Activated T-cell treated with anti-CD3 and anti-CD28 coated beads, Interleukin-2, amount 50 U/mL, for 24 hours (primary cell): ENCODE data around the gene RIOX2.
"Not testable (repeated sequence)": the region's sequence is repeated elsewhere in the genome, so short reads cannot be mapped to it uniquely, and the experiment has no call there.

ENCODE experiments used
- DNase-seq: peaks from one replicate; pipeline ENCODE4 v3.0.0-alpha.2; 2020
- H3K27ac Mint-ChIP-seq: 2 replicates; pipeline ENCODE4 v1.8.0; 2020; ENCODE audit warnings: mild to moderate bottlenecking, mixed read lengths
- H3K27me3 Mint-ChIP-seq: 2 replicates; pipeline ENCODE4 v1.8.0; 2020; ENCODE audit warnings: mixed read lengths
- H3K36me3 Mint-ChIP-seq: 2 replicates; pipeline ENCODE4 v1.8.0; 2020; ENCODE audit warnings: low read depth, mixed read lengths
- H3K4me1 Mint-ChIP-seq: 2 replicates; pipeline ENCODE4 v1.8.0; 2020; ENCODE audit warnings: low read depth, mixed read lengths
- H3K4me3 Mint-ChIP-seq: 2 replicates; pipeline ENCODE4 v1.8.0; 2020; ENCODE audit warnings: mild to moderate bottlenecking, moderate library complexity, mixed read lengths
- H3K9me3 Mint-ChIP-seq: 2 replicates; pipeline ENCODE4 v1.8.0; 2020; ENCODE audit warnings: mixed read lengths

Gene RIOX2

DNA sequence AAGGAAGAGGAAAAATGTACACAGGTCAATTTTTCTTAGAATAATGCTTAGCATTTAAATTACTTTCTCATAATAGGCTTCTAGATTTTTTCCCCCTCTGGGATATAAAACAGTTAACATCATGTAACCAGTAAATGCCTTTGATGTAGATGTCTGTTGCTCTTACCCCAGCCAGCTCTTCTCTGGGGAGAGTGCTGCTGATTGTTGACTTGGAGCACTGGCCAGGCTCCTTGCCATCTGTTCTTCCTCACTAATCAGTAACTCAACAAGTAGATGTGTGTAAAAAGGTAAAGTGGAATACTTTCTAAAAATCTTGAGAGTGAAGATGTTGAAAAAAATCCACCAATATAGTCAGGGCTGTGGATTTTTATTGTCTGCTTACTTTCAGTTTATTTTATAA lies 42.2 kb downstream of the RIOX2 start:
- H3K4me3 Mint-ChIP-seq: no peak overlapping the region
- no peak for DNase-seq
- H3K27me3 Mint-ChIP-seq: no peaks in the 10 kb centered on the region
- H3K9me3 Mint-ChIP-seq: no peaks in the 10 kb centered on the region
- peaks cover 15% of the 10 kb centered on the region for H3K36me3 Mint-ChIP-seq
- no peak overlapping the region for H3K27ac Mint-ChIP-seq
- peaks cover 4% of the 10 kb centered on the region for H3K4me1 Mint-ChIP-seq

DNA sequence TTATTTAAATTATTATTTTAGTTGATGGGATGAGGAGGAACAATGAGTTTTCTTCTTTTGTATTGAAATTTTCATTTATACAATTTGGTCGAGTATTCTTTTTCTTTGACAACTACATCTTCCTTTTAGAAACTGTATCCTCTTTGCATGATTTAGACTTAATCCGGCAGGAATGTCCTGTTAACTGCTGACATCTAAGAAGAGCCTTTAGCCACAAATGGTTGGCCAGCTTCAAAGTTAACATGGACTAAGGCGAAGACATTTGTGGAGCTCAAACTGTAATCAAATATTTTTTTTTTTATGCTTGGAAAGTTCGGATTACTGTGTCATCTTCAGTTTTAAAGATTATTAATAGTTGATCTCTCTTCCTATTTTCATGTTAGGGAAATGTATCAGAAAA lies 43.2 kb downstream of the RIOX2 start:
- Mint-ChIP-seq H3K27ac (no peak overlapping the region), H3K36me3 (peaks cover 17% of the 10 kb centered on the region), H3K4me1 (no peaks in the 10 kb centered on the region), H3K4me3 (no peak overlapping the region), H3K27me3 (no peaks in the 10 kb centered on the region), H3K9me3 (no peaks in the 10 kb centered on the region)
- DNase-seq: no peak

DNA sequence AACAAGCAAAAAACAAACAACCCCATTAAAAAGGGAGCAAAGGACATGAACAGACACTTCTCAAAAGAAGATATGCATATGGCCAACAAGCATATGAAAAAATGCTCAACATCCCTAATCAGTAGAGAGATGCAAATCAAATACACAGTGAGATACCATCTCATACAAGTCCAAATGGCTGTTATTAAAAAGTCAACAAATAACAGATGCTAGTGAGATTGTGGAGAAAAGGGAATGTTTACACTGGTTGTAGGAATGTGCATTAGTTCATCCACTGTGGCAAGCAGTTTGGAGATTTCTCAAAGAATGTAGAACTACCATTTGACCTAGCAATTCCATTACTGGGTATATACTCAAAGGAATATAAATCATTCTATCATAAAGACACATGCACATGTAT lies 44.5 kb downstream of the RIOX2 start:
- no peaks in the 10 kb centered on the region for H3K4me1 Mint-ChIP-seq
- H3K27ac Mint-ChIP-seq: no peak overlapping the region

DNA sequence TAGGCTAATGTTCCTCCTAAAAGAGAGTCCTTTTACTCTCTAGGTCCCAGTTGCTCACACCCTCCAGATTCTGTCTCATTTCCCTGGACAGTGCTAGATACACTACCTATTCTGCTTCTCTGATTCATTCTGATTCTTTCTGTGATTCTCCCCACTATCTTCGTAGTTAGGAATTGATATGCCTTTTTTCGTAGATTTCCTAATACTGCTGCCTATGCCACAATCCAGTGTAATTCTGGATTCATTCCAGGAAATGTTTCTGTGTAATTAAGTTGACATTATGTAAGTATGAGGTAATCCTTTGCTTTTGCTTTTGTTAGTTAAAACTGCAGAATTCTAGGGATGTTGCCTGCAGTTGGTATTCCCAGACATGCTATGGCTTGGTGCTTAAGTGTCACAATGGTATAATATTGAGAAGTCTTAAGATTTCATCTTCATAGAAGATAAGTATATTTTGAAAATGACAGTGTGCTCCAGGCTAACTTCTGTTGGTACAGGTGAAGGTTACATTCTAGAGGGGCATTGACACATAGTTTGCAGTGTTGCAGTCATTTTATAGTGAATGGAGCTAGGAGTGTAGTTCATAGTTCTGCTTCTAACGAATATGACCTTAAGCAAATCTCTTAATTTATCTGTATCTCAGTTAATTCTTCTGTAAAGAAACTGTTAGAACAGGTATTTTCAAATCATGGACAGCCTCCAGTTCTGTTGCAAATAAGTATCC lies 54.3 kb downstream of the RIOX2 start:
- no peak overlapping the region for H3K4me3 Mint-ChIP-seq
- DNase-seq: no peak
- peaks cover 60% of the 10 kb centered on the region for H3K36me3 Mint-ChIP-seq
- no peak overlapping the region for H3K27ac Mint-ChIP-seq
- H3K27me3 Mint-ChIP-seq: no peaks in the 10 kb centered on the region
- no peaks in the 10 kb centered on the region for H3K9me3 Mint-ChIP-seq
- peaks cover 8% of the 10 kb centered on the region for H3K4me1 Mint-ChIP-seq

More for the DNA sequence above, 44.5 kb downstream of the RIOX2 start:
- peaks cover 19% of the 10 kb centered on the region for H3K36me3 Mint-ChIP-seq
- H3K27me3 Mint-ChIP-seq: no peaks in the 10 kb centered on the region
- DNase-seq: no peak
- no peaks in the 10 kb centered on the region for H3K9me3 Mint-ChIP-seq
- H3K4me3 Mint-ChIP-seq: no peak overlapping the region

DNA sequence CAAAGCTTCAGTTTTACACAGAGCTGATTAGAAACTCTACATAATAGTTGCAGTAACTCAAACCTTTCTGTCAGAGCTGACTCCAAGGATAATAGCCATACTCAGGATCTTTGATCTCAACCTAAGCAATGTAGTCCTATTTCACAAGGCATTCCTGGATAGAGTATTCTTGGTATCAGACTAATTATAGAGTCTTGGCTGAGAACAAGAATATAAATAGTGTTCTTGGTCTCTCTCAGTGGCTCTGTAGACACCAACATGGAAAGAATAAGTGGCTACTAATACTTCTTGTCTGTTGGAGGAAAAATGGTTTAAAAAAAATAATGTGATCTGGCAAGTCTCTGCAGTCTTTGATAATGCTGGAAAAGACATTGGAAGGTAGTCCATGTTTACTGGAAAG lies 55.7 kb downstream of the RIOX2 start:
- Mint-ChIP-seq H3K4me3 (no peak overlapping the region), H3K36me3 (peaks cover 52% of the 10 kb centered on the region), H3K9me3 (no peaks in the 10 kb centered on the region), H3K4me1 (peaks cover 10% of the 10 kb centered on the region), H3K27me3 (no peaks in the 10 kb centered on the region), H3K27ac (no peak overlapping the region)
- DNase-seq: no peak

DNA sequence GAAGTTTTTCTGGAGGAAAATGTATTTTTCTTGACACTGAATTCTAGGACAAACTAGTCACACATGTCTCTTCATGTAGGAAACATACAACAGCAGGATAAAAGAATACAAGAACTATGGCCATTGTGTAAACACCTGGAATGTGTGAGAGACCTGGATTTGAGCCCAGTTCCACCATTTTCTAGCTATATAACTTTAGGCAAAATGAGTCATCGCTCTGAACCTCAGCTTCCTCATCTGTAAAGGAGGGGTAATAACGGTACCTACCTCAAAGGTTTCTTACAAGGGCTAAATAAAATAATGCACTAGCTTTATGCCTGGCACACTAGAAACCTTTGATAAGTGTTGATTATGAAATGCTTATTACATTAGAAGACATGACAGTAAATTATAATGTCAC lies 57.8 kb downstream of the RIOX2 start:
- no peaks in the 10 kb centered on the region for H3K27me3 Mint-ChIP-seq
- H3K9me3 Mint-ChIP-seq: no peaks in the 10 kb centered on the region
- no peak for DNase-seq
- no peak overlapping the region for H3K27ac Mint-ChIP-seq
- H3K4me1 Mint-ChIP-seq: peaks cover 25% of the 10 kb centered on the region
- H3K36me3 Mint-ChIP-seq: peaks cover 37% of the 10 kb centered on the region
- no peak overlapping the region for H3K4me3 Mint-ChIP-seq

DNA sequence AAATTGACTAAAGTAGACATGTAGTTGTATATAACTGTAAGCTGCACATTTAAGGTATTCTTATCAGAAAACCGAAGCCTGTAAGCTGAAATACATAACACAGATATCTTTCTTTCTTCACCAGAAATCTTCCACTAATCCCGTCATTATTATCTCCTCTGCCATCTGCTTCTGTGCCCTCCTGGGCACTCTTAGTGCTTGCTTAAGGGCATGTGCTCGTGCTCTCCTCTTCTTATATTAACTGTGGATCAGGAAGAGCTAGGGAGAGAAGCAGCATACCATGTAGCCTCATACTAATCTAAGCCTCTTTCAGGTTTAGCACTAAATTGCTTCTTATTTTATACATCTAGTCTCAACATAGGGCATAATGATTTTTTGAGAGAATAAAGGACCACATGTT lies 60.8 kb downstream of the RIOX2 start:
- Mint-ChIP-seq H3K9me3 (peaks cover 2% of the 10 kb centered on the region), H3K27me3 (no peaks in the 10 kb centered on the region), H3K36me3 (peaks cover 14% of the 10 kb centered on the region), H3K4me1 (peaks cover 25% of the 10 kb centered on the region), H3K4me3 (no peak overlapping the region), H3K27ac (peak overlapping the region; percentile 69)
- no peak for DNase-seq

DNA sequence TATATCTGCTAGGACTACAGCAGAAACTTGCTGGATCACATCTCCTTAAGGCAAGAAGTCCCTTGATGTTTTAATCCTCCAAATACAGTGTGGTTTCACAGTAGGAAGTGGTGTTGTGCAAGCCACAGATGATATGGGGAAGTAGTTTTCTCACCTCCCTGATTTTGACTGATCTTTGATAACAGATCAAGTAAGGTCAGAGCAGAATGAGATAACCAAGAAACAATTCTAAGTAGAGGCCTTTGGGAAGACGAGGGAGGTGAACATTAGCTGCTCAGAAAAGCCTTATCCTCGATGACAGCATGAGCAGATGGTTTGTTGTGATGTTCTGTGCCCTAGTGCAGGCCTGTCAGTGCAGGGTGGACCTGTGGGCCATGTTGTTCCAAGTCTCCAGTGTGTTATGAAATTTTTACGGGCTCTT lies 61.3 kb downstream of the RIOX2 start:
- Mint-ChIP-seq H3K4me3 (peak overlapping the region; percentile 65), H3K4me1 (peaks cover 25% of the 10 kb centered on the region), H3K27me3 (no peaks in the 10 kb centered on the region), H3K36me3 (peaks cover 11% of the 10 kb centered on the region), H3K27ac (peak overlapping the region; percentile 69), H3K9me3 (peaks cover 2% of the 10 kb centered on the region)
- no peak for DNase-seq

DNA sequence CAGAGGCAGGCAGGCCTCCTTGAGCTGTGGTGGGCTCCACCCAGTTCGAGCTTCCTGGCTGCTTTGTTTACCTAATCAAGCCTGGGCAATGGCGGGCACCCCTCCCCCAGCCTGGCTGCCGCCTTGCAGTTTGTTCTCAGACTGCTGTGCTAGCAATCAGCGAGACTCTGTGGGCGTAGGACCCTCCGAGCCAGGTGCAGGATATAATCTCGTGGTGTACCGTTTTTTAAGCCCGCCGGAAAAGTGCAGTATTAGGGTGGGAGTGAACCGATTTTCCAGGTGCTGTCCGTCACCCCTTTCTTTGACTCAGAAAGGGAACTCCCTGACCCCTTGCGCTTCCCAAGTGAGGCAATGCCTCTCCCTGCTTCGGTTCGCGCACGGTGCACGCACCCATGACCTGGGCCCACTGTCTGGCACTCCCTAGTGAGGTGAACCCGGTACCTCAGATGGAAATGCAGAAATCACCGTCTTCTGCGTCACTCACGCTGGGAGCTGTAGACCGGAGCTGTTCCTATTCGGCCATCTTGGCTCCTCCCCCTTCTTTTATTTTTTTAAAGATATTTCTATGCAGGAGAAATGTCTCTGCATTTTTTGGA lies 61.9 kb downstream of the RIOX2 start:
- peak overlapping the region; percentile 65 for H3K4me3 Mint-ChIP-seq
- not testable (repeated sequence) for H3K9me3 Mint-ChIP-seq, H3K27me3 Mint-ChIP-seq, H3K36me3 Mint-ChIP-seq
- H3K27ac Mint-ChIP-seq: peak overlapping the region; percentile 69
- peaks cover 25% of the 10 kb centered on the region for H3K4me1 Mint-ChIP-seq
- peak; percentile 38 for DNase-seq

DNA sequence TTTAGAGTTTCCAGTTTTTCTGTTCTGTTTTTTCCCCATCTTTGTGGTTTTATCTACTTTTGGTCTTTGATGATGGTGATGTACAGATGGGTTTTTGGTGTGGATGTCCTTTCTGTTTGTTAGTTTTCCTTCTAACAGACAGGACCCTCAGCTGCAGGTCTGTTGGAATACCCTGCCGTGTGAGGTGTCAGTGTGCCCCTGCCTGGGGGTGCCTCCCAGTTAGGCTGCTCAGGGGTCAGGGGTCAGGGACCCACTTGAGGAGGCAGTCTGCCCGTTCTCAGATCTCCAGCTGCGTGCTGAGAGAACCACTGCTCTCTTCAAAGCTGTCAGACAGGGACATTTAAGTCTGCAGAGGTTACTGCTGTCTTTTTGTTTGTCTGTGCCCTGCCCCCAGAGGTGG lies 62.4 kb downstream of the RIOX2 start:
- H3K27ac Mint-ChIP-seq, H3K36me3 Mint-ChIP-seq, H3K9me3 Mint-ChIP-seq, H3K27me3 Mint-ChIP-seq, H3K4me3 Mint-ChIP-seq, DNase-seq: not testable (repeated sequence)
- H3K4me1 Mint-ChIP-seq: peaks cover 25% of the 10 kb centered on the region

DNA sequence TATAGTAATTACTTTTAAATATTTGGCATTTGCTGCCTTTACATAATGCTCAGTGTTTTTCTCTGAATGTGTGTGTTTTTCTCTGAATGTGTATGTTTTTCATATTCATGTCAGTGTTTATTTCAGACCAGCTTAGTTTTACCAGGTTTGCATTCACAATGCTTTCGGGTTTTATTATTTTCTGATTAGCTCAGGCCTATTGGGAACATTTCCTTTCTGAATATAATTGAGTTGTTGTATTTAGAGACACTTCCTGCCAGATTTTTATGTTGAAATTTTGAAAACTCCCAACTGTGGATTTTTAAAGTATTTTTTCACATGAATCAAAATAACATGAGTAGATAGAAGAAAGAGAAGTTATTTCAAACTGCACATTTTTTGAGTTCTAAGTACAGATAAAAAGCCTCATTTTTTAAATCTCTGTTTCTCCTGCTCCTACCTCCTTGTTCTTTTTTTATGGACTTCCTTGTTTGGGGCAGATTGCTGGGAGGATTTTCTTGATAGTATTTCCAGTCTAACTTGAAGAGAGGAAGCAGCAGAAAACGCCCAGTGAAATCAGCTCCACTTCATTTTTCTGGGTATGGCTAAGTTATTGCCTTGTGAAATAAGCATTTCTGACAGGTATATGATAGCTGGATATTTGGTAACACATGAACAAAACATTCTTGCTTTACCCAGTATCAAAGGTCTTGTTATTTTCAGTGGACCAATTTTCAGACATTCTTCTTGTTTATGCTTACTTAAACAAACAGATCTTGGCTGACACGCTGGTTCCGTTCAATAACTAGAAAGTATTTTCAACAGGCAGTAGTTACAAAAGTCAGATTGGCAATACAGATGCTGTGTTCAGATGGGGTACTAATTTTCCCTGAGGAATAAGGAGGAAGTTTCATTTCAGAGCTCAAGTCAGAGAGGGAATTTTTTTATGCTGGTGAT lies 70.7 kb downstream of the RIOX2 start:
- H3K27me3 Mint-ChIP-seq: no peaks in the 10 kb centered on the region
- no peak for DNase-seq
- H3K36me3 Mint-ChIP-seq: peaks cover 10% of the 10 kb centered on the region
- no peaks in the 10 kb centered on the region for H3K9me3 Mint-ChIP-seq
- H3K27ac Mint-ChIP-seq: no peak overlapping the region
- peaks cover 4% of the 10 kb centered on the region for H3K4me1 Mint-ChIP-seq
- no peak overlapping the region for H3K4me3 Mint-ChIP-seq

DNA sequence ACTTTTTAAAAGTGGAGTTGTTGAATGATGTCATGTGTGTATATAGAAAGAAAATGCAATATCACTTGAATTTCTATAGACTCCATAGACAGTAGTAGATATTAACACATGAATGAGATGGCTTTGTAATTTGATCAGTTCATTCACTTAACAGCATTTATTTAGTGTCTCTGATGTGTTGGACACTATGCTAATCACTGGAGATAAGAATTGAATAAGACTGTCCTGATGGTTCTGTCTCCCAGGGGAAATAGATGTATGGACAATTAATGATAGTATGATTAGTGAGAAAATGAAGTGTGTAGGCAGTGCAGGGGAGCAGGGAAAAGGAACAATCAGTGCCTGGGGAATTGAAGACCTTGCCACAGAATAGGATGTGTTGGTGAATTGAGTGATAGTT lies 72.9 kb downstream of the RIOX2 start:
- H3K27me3 Mint-ChIP-seq: no peaks in the 10 kb centered on the region
- H3K4me1 Mint-ChIP-seq: peaks cover 4% of the 10 kb centered on the region
- H3K9me3 Mint-ChIP-seq: no peaks in the 10 kb centered on the region
- no peak for DNase-seq
- H3K36me3 Mint-ChIP-seq: peaks cover 10% of the 10 kb centered on the region
- no peak overlapping the region for H3K4me3 Mint-ChIP-seq
- H3K27ac Mint-ChIP-seq: no peak overlapping the region

DNA sequence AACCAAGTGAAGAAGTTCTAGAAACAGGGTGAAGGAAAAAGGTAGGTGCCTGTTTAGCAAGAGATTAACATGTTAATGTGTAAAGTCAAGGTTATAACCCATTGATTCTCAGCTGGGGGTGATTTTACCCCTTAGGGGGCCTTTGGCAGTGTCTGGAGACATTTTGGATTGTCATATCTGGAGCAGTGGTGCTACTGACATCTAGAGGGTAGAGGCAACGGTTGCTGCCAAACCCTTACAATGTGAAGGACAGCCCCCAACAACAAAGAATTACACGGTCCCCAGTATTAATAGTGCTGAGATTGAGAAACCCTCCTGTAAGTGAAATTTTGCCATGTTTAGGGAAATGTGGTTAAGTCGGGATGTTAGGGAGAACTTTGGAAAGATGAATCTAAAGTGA lies 75.7 kb downstream of the RIOX2 start:
- Mint-ChIP-seq H3K4me1 (peaks cover 4% of the 10 kb centered on the region), H3K36me3 (peaks cover 18% of the 10 kb centered on the region), H3K27ac (no peak overlapping the region), H3K27me3 (no peaks in the 10 kb centered on the region), H3K4me3 (no peak overlapping the region), H3K9me3 (no peaks in the 10 kb centered on the region)
- DNase-seq: no peak

DNA sequence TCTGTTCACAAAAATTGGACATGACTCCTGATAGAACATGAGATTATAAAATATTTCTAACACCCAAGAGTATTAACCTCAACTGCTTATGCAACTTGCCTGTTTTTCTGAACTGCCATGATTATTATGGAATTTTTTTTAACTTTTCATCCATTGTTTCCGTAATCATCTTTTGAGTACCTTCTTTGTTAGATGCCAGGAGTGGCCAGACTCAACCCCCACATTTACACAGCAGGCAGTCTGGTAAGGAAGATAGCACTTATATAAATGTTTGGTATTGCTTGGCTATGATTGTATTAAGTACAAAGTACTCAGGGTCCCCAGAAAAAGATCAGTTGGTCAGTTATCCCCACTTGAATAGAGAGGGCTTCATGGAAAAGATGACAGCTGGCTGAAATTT lies 76.1 kb downstream of the RIOX2 start:
- no peaks in the 10 kb centered on the region for H3K27me3 Mint-ChIP-seq
- peaks cover 1% of the 10 kb centered on the region for H3K4me1 Mint-ChIP-seq
- DNase-seq: no peak
- H3K9me3 Mint-ChIP-seq: no peaks in the 10 kb centered on the region
- H3K36me3 Mint-ChIP-seq: peaks cover 18% of the 10 kb centered on the region
- no peak overlapping the region for H3K4me3 Mint-ChIP-seq
- H3K27ac Mint-ChIP-seq: no peak overlapping the region

DNA sequence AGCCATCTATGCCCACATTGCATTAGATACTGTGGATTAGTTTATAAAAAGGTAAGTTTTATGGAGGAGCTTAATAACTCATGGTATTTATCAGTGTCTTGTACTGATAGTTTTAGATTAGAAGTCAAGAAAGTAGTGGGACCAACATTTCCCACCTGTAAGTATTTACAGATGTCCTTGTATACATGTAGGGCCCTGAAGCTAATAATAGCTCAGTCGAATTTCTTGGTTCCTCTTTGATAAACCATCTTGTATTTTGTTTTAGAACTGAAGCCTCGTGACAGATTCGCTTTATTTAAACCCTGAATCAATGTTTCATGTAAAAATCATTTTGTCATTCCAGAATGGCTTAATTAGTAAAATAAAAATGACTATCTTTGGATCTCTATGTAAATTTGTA lies 77.0 kb downstream of the RIOX2 start:
- no peak overlapping the region for H3K4me3 Mint-ChIP-seq
- peaks cover 11% of the 10 kb centered on the region for H3K36me3 Mint-ChIP-seq
- H3K27me3 Mint-ChIP-seq: no peaks in the 10 kb centered on the region
- H3K4me1 Mint-ChIP-seq: no peaks in the 10 kb centered on the region
- DNase-seq: no peak
- no peak overlapping the region for H3K27ac Mint-ChIP-seq
- H3K9me3 Mint-ChIP-seq: no peaks in the 10 kb centered on the region
